ENCODE results near the gene ABCB4.

DNA sequence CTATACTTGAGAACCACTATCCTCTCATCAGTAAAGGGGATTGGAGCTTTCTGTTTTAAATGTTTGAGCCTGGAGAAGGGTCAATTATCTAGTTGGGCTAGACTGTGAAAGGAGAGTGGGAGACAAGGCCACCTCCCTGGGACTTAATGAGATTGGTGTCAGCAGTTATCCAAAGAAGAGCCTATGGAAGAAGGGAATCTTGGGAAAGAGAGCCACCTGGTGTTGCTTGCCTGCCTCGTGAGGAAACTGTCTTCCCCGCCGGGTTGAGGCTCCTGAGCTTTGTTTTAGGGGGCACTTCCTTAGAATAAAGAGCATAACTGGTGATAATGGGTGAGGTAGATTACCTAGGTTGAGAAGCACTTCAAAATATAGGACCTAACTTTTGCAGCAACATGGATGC, 32.0 kb upstream of the ABCB4 start:
- no peak for TF ChIP-seq EP300 (IDR thresholded peaks at IDR 0.05)
- TF ChIP-seq, protein P1, sequence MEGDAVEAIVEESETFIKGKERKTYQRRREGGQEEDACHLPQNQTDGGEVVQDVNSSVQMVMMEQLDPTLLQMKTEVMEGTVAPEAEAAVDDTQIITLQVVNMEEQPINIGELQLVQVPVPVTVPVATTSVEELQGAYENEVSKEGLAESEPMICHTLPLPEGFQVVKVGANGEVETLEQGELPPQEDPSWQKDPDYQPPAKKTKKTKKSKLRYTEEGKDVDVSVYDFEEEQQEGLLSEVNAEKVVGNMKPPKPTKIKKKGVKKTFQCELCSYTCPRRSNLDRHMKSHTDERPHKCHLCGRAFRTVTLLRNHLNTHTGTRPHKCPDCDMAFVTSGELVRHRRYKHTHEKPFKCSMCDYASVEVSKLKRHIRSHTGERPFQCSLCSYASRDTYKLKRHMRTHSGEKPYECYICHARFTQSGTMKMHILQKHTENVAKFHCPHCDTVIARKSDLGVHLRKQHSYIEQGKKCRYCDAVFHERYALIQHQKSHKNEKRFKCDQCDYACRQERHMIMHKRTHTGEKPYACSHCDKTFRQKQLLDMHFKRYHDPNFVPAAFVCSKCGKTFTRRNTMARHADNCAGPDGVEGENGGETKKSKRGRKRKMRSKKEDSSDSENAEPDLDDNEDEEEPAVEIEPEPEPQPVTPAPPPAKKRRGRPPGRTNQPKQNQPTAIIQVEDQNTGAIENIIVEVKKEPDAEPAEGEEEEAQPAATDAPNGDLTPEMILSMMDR (IDR thresholded peaks at IDR 0.05): no peak
